HepG2 (cell line): ENCODE measurements around the gene HSCB. TPM values are rescaled to one million over a fixed set of nuclear protein-coding genes. Genes with fewer than 3 reads are reported as not detected.

Source experiments
- AGO2 ChIP-seq: fragments of 200-400 bp; formaldehyde crosslinking; optimal IDR thresholded peaks from 2 replicates; pipeline ENCODE3; 2017; ENCODE audit warnings: mild to moderate bottlenecking, low read depth, low read length, moderate library complexity
- BRF2 ChIP-seq: sonication (generic); formaldehyde crosslinking; IDR thresholded peaks from 2 replicates; pipeline ENCODE4 v1.8.1; 2022; ENCODE audit warnings: mild to moderate bottlenecking, missing genetic modification reagents
- CAMTA2 ChIP-seq: sonication (generic); formaldehyde crosslinking; IDR thresholded peaks from 2 replicates; pipeline ENCODE4 v1.4.0; 2020; ENCODE audit warnings: mild to moderate bottlenecking, missing genetic modification reagents, borderline replicate concordance
- FOXA3 ChIP-seq: IDR thresholded peaks from 2 replicates; pipeline ENCODE4 v1.6.1; 2016; ENCODE audit warnings: missing genetic modification reagents, missing compliant biosample characterization
- FOXC1 ChIP-seq: sonication (generic); formaldehyde crosslinking; IDR thresholded peaks from 2 replicates; pipeline ENCODE4 v1.8.0; 2022; ENCODE audit warnings: mild to moderate bottlenecking, missing genetic modification reagents, borderline replicate concordance
- HCFC1 ChIP-seq: fragments of 150-350 bp; IDR thresholded peaks from 2 replicates; pipeline ENCODE4 v1.6.1; 2014; ENCODE audit warnings: low read depth, low read length
- HDAC1 ChIP-seq: sonication (generic); formaldehyde crosslinking; IDR thresholded peaks from 2 replicates; pipeline ENCODE4 v1.5.1; 2020; ENCODE audit warnings: mild to moderate bottlenecking, missing genetic modification reagents
- ISX ChIP-seq: sonication (generic); formaldehyde crosslinking; conservative IDR thresholded peaks from 2 replicates; pipeline ENCODE4 v1.5.0; 2020; ENCODE audit warnings: missing genetic modification reagents
- MEIS1 ChIP-seq: sonication (generic); formaldehyde crosslinking; IDR thresholded peaks from 2 replicates; pipeline ENCODE4 v1.9.0; 2021; ENCODE audit warnings: mild to moderate bottlenecking, missing genetic modification reagents, moderate library complexity, borderline replicate concordance
- NAIF1 ChIP-seq: sonication (generic); formaldehyde crosslinking; IDR thresholded peaks from 2 replicates; pipeline ENCODE4 v1.5.0; 2020; ENCODE audit warnings: mild to moderate bottlenecking, missing genetic modification reagents, borderline replicate concordance
- NFKB2 ChIP-seq: sonication (generic); formaldehyde crosslinking; IDR thresholded peaks from 2 replicates; pipeline ENCODE4 v1.4.0; 2020; ENCODE audit warnings: missing genetic modification reagents, borderline replicate concordance
- RARA ChIP-seq: IDR thresholded peaks from 2 replicates; pipeline ENCODE4 v1.6.1; 2016; ENCODE audit warnings: missing genetic modification reagents, missing compliant biosample characterization
- RELA ChIP-seq: sonication (generic); formaldehyde crosslinking; IDR thresholded peaks from 2 replicates; pipeline ENCODE4 v1.4.0; 2020; ENCODE audit warnings: missing genetic modification reagents
- SALL2 ChIP-seq: sonication (generic); formaldehyde crosslinking; IDR thresholded peaks from 2 replicates; pipeline ENCODE4 v1.8.1; 2023; ENCODE audit warnings: mild to moderate bottlenecking, missing genetic modification reagents, inconsistent platforms
- SCMH1 ChIP-seq: sonication (generic); formaldehyde crosslinking; IDR thresholded peaks from 2 replicates; pipeline ENCODE4 v1.9.0; 2021; ENCODE audit warnings: missing genetic modification reagents, mild to moderate bottlenecking, borderline replicate concordance
- TFDP2 ChIP-seq: sonication (generic); formaldehyde crosslinking; IDR thresholded peaks from 2 replicates; pipeline ENCODE4 v1.4.0; 2020; ENCODE audit warnings: missing genetic modification reagents
- TOPORS ChIP-seq: sonication (generic); formaldehyde crosslinking; IDR thresholded peaks from 2 replicates; pipeline ENCODE4 v1.8.0; 2023; ENCODE audit warnings: mild to moderate bottlenecking, missing genetic modification reagents
- ZBTB14 ChIP-seq: sonication (generic); formaldehyde crosslinking; IDR thresholded peaks from 2 replicates; pipeline ENCODE4 v1.4.0; 2020; ENCODE audit warnings: missing genetic modification reagents
- ZC3H4 ChIP-seq: sonication (generic); formaldehyde crosslinking; IDR thresholded peaks from 2 replicates; pipeline ENCODE4 v1.4.0; 2020; ENCODE audit warnings: missing genetic modification reagents, borderline replicate concordance
- ZNF263 ChIP-seq: sonication (generic); formaldehyde crosslinking; IDR thresholded peaks from 2 replicates; pipeline ENCODE4 v1.4.0; 2020; ENCODE audit warnings: missing genetic modification reagents
- ZNF281 ChIP-seq: sonication (generic); formaldehyde crosslinking; IDR thresholded peaks from 2 replicates; pipeline ENCODE4 v1.4.0; 2020; ENCODE audit warnings: missing genetic modification reagents, borderline replicate concordance
- ZNF597 ChIP-seq: sonication (generic); formaldehyde crosslinking; IDR thresholded peaks from 2 replicates; pipeline ENCODE4 v1.5.0; 2020; ENCODE audit warnings: missing genetic modification reagents
- polyA plus RNA-seq, 8 experiments: library from polyadenylated mRNA; depleted of rRNA in 3 of 8; stranded (reverse) in 7 of 8; unstranded in 1 of 8; fragments of >200 nt; fragmentation: Illumina TruSeq in 4 of 8; extraction: Trizol in 4 of 8; gene quantifications; 2 replicates each; pipeline versions ENCODE4 v1.2.1 to v1.2.3, GENCODE V29; 2011 to 2016; ENCODE audit warnings: low read depth in 4 of 8, missing spikeins in 1 of 8, mixed read lengths in 1 of 8; ENCODE audit not compliant: insufficient read depth in 1 of 8
- total RNA-seq, 5 experiments: library from RNA; depleted of rRNA; stranded (reverse); fragments of >200 nt; fragmentation: Illumina TruSeq; extraction: Trizol; gene quantifications; 2 replicates each; pipeline ENCODE4 v1.2.3, GENCODE V29; 2016; ENCODE audit warnings: low read depth in 1 of 5

The HSCB gene
- total and polyA plus RNA-seq, 2 of the 13 experiments (the other 11 are each of a cell fraction or from before 2014, with no cell fraction given), result 15.4 to 20.9 TPM

GRCh38 chr22:28772633-28773460 is 31.0 kb downstream of the HSCB start, which contains the start of gene CCDC117 (continued):
- TF ChIP-seq FOXC1 (CRISPR knock-in tag) (peak; percentile 92), HCFC1 (peak; percentile 87), TFDP2 (CRISPR knock-in tag) (peak; percentile 94), ZBTB14 (CRISPR knock-in tag) (no peak), RARA (no peak; the same call in 1 of the 2 replicates), NAIF1 (no peak; the same call in 1 of the 2 replicates), ZC3H4 (no peak), AGO2 (peak; percentile 60), TOPORS (CRISPR knock-in tag) (peak; percentile 76; the same call in 1 of the 2 replicates), ZNF281 (CRISPR knock-in tag) (no peak), CAMTA2 (CRISPR knock-in tag) (0 out of 2 replicates have a peak, but pooled peaks have one; percentile 18), BRF2 (0 out of 2 replicates have a peak, but pooled peaks have one; percentile 30), NFKB2 (CRISPR knock-in tag) (peak; percentile 47; the same call in 1 of the 2 replicates), ISX (CRISPR knock-in tag) (no peak), SCMH1 (CRISPR knock-in tag) (no peak), ZNF263 (peak; percentile 50; the same call in 1 of the 2 replicates), FOXA3 (peak; percentile 69), ZNF597 (CRISPR knock-in tag) (no peak), MEIS1 (CRISPR knock-in tag) (no peak), HDAC1 (peak; percentile 75; the same call in 1 of the 2 replicates), SALL2 (CRISPR knock-in tag) (peak; percentile 92), RELA (CRISPR knock-in tag) (peak; percentile 77; the same call in 1 of the 2 replicates)
